Stimulated activated CD4-positive, alpha-beta T cell treated with anti-CD3 and anti-CD28 coated beads, Interleukin-12 subunit alpha, Interleukin-12 subunit beta, amount 100 ng/mL, for 4 hours (primary cell): ENCODE measurements around the gene PXMP4.
"Not testable (repeated sequence)": the region's sequence is repeated elsewhere in the genome, so short reads cannot be mapped to it uniquely, and the experiment has no call there.

Experiments
- DNase-seq: peaks from one replicate; pipeline ENCODE4 v3.0.0-alpha.2; 2020

Gene PXMP4, protein sequence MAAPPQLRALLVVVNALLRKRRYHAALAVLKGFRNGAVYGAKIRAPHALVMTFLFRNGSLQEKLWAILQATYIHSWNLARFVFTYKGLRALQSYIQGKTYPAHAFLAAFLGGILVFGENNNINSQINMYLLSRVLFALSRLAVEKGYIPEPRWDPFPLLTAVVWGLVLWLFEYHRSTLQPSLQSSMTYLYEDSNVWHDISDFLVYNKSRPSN

DNA sequence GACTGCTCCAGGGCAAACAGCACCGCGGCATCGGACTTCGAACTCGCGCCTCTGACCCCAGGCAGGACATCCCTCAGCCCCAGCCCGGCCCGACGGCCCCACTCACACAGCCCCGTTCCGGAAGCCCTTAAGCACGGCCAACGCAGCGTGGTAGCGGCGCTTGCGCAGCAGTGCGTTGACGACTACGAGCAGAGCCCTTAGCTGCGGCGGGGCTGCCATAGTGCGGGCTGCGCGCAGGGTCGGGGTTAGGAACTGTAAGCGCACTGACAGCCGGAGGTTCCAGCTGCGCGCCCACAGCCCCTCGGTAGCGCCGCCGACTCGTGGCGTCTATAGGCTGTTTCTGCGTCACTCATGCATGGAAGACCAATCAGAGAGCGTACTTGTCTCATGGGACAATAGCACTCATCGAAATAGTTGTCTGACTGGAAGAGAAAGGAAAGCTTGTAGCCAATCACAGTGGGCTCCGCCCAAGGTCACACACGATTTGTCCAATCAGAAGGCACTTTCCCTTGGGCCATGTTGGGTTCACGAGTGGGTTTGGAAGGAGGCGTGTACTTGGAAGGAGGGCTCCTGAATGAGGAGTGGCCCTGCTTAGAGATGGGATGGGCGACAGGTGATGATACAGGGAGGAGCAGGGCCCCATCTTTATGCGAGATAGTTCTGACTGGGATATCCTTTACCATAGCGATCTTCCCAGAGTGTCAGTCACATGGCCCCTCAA lies at the start of gene PXMP4:
PXMP4 (minus strand) TSS at position 322 of the 721 bp plus-strand sequence; CDS start at position 219, 103 bp downstream.
- peak; percentile 73 for DNase-seq

DNA sequence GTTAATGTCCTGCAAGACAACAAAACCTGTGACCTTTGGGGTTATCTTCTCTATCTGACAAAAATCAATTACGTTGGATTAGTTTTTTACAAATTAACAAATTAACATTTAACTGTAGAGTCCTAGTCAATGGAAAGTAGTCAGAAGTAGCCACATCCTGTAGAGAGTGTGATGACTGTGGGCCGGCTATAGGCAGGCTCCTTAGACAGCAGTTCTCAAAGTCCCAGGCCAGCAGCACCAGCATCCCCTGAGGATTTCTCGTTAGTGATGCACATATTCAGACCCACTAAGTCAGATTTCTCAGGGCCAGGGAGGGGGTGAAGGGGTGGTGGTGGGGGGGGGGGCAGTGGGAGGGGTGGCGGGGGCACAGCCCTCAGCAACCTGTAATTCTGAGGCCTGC lies 48.9 kb upstream of the PXMP4 start:
- DNase-seq = no peak

DNA sequence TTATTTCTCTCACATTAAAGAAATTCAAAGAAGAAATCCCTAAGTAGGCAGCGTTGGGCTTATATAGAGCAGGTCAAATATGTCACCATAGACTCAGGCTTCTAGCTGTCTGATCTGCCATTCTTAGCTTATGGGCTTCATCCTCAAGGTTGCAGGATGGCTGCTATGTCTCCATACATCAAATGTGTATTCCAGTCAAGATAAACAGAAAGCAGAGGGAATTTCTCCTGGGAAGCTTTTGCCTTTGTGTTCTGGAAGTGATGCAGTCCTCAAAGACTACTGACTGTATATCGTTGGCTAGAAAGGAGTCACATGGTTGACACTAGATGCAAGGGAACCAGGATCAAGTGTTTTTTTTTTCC lies 47.6 kb upstream of the PXMP4 start:
- DNase-seq = no peak

DNA sequence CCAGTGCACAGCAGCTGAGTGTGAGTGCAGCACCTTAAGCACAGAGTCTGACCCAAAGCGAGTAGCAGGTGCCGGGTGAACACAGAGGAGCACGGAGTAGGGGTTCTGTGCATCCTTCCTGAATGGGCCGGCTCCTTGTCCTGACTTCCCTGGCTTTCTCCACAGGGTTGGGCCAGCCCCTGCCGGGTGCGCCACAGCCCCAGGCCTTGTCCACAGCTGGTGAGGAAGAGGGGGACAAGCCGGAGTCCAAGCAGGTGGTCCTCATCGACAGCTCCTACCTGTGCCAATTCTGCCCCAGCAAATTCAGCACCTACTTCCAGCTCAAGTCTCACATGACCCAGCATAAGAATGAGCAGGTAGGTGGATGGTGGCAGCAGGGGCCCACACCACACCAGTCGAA lies 46.6 kb upstream of the PXMP4 start:
- DNase-seq = no peak

DNA sequence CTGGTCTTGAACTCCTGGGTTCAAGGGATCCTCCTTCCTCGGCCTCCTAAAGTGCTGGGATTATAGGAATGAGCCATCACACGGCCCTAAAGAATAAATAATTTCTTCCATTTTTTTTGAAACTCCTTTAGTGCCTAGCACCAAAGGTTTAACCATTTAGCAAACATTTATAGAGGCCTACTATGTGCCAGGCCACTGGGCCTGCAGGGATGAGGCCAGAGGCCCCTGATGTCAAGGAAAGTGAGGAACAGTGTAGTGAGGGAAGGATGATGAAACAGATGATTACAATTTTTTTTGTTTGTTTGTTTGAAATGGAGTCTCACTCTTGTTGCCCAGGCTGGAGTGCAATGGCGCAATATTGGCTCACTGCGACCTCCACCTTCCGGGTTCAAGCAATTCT lies 45.5 kb upstream of the PXMP4 start:
- no peak for DNase-seq

DNA sequence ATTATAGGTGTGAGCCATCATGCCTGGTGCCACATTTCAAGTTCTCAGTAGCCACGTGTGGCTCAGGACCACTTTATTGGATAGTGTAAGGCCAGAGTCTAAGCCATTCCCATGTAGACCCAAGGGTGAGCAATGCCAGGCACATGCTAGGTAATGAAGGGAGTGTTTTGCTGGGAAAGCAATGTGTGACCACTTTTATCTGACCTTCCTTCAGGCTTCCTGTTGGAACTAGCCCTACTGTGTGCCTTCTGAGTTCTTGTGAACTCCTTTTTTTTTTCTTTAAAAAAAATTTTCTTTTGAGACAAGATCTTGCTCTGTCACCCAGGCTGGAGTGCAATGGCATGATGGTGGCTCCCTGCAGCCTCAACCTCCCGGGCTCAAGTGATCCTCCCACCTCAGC lies 45.0 kb upstream of the PXMP4 start:
- DNase-seq = no peak

DNA sequence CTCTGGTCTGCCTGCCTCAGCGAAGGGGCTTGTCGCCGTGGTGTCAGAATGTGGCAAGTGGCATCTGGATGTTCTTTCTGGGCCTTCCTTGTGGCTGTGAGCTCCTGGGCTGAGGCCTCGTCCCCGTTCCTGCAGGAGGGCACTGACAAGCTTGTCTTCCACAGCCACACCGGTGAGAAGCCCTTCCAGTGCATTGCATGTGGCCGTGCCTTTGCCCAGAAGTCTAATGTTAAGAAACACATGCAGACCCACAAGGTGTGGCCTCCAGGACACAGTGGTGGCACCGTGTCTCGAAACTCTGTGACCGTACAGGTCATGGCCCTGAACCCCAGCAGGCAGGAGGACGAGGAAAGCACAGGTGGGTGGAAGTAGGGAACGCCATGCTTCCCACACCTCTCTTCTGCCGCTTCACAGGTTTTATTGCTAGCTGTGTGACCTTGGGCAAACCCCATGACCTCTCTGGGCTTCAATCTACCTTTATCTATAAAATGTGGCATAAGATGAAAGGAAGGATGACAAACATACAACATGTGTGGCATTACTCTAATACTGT lies 41.7 kb upstream of the PXMP4 start:
- DNase-seq = no peak

DNA sequence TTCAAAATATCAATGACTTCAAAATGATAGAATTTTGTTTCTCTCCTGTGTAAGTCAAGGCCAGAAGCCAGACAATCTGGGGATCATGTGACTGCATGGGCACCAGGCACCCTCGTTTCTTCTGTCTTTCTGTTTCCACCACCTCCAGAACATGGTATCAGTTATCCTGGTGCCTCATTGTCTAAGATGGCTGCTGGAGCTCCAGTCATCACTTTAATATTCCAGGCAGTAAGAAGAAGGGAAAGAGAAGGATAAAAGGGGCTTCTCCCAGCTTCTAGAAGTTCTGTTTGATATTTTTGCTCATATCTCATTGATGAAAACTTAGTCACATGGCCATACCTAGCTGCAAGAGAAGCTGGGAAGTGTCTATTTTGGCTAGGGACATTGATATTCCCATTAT lies 37.3 kb upstream of the PXMP4 start:
- DNase-seq = no peak

DNA sequence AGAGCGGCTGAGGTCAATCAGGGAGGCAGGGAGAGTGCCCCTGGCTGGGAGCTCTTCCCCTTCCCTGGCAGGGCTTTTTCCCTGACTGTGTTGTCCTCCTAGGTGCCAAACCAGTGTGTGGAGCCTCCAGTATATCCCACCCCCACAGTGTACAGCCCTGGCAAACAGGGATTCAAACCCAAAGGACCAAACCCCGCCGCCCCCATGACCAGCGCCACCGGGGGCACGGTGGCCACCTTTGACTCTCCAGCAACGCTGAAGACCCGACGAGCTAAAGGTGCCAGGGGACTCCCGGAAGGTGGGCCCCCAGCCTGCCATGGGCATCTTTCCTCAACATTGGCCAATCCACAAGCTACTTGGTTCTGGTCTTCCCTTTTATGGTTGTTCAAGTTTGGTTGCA lies 36.9 kb upstream of the PXMP4 start:
- no peak for DNase-seq

DNA sequence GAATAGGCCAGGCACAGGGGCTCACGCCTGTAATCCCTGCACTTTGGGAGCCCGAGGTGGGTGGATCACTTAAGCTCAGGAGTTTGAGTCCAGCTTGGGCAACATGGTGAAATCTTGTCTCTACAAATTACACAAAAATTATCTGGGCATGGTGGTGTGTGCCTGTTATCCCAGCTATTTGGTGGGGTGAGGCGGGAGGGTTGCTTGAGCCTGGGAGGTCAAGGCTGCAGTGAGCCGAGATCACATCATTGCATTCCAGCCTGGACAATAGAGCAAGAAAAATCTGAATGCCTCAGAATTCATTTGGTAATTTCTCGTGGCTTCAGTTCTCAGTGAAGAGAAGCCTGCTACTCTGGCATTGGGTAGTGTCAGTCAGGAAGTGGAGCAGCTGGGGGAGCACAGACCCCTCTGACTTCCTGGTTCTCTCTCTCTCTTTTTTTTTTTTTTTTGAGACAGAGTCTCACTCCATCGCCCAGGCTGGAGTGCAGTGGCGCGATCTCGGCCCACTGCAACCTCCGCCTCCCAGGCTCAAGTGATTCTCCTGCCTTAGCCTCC lies 35.9 kb upstream of the PXMP4 start:
- not testable (repeated sequence) for DNase-seq

DNA sequence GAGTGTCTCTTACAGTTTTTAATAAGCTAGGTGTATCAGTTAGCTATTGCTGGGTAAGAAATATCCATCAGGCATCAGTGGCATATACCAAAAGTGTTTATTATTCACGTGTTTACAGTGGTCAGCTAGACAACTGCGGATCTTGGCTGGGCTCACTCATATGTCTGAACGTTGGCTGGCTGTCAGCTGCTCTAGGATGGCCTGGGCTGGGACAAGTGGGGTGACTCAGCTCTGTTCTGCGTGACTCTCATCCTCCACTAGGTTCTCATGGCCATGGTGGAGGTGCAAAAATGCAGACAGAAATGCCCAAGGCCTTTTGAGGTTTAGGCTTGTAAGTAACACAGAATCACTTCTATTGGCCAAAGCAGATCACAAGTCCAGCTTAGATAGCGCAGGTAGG lies 33.7 kb upstream of the PXMP4 start:
- DNase-seq = no peak

DNA sequence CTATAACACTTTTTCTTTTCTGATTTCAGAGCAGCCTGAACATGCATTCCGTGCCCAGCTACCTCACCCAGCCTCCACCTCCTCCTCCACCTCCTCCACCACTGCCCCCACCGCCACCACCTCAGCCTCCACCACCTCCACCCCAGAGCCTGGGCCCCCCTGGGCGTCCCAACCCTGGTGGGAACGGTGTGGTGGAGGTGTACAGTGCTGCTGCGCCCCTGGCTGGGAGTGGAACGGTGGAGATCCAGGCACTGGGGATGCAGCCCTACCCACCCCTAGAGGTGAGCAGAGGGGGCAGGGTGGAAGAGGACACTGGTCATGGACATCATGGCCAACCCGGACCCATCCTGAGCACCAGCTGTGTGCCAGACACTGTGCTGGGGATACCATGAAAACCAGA lies 33.0 kb upstream of the PXMP4 start:
- DNase-seq = no peak

DNA sequence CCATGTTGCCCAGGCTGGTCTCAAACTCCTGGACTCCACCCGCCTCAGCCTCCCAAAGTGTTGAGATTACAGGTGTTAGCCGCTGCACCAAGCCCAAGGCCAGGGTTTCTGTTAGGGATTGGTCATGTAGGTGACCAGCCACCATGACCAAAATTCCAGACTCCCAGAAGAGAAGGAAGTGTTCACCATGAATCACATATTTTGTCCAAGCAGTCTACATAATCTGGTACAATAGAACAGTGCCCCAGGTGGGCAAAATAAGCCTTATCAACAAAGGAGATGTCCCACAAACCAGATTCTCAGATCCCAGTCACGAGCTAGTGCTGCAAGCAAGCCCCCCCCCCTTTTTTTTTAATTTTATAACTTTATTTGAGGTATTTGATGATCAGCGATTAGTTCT lies 31.7 kb upstream of the PXMP4 start:
- no peak for DNase-seq

DNA sequence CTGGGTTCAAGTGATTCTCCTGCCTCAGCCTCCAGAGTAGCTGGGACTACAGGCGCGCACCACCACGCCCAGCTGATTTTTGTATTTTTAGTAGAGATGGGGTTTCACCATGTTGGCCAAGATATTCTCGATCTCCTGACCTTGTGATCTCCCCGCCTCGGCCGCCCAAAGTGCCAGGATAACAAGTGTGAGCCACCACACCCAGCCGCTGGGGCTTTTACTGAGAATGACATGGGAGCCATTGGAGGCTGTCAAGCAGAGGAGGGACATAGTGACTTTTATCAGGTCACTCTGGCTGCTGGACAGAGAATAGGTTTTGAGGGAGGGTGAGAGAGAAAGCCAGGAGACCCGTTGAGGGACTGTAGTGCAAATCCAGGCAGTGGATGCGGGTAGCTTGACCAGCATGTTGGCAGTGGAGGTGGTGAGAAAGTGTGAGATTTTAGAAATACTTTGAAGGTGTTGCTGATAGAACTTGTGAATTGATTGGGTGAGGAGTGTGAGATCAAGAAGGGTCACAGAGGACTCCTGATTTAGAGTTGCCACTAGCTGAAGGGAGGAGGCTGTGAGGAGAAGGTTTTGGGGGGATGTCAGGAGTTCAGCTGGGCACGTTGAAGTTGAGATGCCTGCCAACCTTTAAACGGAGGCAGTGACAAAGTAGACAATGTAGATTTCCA lies 26.4 kb upstream of the PXMP4 start:
- DNase-seq = no peak

DNA sequence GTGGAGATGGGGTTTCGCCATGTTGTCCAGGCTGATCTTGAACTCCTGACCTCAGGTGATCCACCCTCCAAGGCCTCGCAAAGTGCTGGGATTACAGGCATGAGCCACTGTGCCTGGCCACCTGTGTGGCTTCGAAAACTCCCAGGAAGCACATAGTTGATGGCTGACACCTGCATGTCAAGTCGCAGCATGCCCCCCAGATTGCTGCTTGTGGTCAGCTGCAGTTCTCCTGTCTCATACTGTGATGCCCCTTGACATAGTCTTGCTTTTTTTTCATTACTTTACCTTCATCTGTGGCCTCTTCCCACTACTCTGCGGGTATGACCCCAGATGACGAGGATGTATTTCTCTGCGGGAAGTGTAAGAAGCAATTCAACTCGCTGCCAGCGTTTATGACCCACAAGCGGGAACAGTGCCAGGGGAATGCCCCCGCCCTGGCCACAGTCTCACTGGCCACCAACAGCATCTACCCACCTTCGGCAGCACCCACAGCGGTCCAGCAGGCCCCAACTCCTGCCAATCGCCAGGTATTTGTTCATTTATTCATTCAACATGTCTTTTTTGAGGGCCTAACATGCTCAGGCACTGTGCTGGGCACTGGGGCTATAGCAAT lies 24.8 kb upstream of the PXMP4 start:
- no peak for DNase-seq

DNA sequence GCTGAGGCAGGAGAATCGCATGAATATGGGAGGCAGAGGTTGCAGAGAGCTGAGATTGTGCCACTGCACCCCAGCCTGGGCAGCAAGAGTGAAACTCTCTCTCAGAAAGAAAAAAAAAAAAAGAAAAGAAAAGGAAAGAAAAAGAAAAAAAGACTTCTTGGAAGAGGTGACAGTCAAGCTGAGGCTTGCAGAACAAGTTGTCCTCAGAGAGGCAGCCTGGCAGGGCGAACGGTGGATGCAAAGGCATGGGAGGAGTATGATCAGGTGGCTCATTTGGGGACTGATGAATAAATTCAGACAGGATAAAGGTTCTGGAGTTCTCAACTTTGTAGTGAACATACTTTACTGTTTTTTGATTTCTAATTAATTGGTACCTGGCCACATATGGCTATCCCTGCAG lies 24.1 kb upstream of the PXMP4 start:
- no peak for DNase-seq

DNA sequence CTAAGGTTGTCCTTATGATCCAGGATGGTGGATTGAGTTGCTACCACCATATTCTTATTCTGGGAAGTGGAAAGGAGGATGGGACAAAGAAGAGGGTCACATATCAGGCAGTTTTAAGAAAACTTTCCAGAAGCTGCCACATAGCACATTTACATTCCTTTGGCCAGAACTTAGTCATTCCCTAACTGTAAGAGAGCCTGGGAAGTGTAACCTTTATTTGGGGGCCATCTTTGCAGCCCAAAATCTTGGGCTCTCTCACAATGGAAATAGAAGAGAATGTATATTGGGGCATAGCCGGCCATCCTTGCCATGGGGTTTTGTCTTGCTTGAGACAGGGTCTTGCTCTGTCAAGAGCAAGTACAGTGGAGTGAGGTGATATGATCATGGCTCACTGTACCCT lies 20.1 kb upstream of the PXMP4 start:
- no peak for DNase-seq

DNA sequence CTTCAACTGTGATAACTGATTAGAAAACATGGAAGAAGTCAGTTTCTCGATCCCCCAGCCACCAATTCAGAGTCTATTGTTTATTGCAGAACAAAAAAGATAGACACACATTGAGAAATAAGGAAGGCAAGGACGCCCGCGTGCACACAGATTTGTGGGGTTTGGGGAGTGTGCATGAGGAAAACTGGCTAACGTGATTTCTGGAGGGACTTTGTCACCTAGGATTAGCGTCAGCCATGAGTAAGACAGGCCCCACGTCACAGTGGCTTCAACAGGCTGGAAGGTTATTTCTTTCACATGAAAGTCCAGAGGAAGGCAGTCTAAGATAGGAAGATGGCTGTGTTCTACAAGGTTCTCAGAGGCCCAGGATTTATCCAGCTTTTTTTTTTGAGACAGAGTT lies 19.4 kb upstream of the PXMP4 start:
- DNase-seq = no peak

DNA sequence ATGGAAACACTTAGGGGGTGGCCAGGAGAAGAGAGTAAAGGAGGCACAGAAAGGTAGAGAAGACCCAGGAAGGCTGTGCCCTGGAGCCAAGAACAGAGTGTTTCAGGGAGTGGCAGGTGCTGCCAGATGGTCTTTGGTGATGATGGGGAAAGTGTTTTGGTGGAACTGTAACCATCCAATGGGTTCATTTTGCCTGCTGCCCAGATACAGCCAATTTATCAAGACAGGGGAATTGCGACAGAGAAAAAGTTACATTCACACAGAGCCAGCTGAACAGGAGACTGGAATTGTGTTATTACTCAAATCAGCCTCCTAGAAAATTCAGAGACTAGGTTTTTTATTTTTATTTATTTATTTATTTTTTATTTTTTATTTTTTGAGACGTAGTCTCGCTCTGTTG lies 16.9 kb upstream of the PXMP4 start:
- no peak for DNase-seq

DNA sequence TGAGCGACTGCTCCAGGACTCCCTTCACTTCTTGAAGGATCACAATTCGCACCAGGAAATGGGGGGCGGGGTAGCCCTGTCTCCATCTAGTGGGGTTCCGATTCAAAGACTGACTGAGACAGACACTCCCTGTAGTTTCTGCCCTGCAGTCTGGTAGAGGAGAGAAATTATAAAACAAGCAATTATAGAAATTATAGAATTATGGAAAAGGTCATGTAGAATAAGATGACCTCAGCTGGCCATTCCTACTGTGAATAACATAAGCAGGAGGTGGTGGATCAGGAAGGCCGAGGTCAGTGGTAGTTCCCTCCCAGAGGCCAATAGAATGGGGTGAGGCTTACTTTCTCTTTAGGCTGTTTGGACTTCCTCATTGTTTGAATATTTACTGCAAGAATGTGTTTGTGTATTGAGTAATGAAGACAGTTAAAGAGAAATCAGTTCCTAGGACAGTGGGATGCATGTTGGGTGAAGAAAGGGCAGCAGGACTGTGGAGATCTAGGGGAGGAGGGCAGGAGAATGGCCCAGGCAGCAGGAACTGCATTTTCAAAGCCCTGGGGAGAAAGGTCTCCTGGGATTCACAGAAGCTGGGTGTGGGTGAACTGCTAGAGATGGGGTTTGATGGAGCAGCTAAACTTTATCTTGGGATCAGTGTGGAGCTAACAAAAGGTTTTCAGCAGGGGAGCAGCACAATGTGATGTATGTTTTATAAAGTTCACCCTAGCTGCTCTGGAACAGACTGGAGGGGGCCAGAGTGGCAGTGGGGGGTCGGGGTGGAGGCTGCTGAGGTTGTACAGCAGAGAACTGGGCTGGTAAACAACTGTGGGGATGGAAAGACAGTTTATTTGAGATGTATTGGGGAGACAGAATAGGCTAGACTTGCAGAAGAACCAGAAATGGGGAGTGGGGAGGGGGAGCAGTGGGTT lies 13.8 kb upstream of the PXMP4 start:
- no peak for DNase-seq

DNA sequence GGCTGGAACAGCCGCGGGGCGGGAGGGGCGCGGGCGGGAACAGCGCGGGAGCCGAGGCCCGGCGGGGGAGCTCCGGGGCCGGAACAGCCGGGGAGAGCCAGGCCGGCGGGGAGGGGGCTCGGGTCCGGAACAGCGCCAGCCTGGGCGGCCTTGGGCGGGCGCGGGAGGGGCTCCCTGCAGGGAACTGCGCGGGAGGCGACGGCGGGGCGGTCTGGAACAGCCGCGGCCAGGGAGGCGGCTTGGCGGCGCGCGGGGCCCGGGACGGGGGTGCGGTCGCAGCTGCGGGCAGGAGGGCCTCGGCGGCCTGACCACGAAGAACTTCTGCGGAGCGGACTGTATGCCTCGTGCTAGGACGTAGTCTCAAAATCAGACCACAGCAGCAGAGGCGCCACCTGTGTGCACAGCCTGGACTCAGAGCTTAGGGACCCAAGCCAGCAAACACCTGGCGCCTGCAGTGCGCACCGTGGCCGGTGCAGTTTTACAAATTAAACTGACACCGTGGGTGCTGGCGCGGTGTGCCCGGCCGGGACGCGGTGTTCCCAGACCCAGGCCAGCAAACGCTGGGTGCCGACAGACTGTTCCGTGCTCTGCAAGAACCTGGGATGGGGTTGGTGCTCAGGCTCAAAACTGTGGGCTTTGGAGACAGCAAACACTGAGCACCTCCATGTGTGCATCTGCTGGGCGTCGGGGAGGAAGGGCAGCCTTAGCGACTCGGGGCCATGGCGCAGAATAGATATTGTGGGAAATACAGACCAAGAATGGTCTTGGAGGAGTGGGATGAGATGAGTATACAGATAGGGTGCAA lies 12.3 kb upstream of the PXMP4 start:
- DNase-seq = peak; percentile 79
